Stimulated activated CD4-positive, alpha-beta T cell treated with anti-CD3 and anti-CD28 coated beads, Interleukin-2, amount 100 ng/mL, for 48 hours (primary cell): Measurements from ENCODE around the gene ADIPOR2.
"Not testable (repeated sequence)": the region's sequence is repeated elsewhere in the genome, so short reads cannot be mapped to it uniquely, and the experiment has no call there.

Experiments
- DNase-seq, 2 donors: peaks; one replicate each; pipeline ENCODE4 v3.0.0-alpha.2; 2020

ADIPOR2 gene

GRCh38 chr12:1815814-1816729, 125.2 kb downstream of the ADIPOR2 start:
- no peak for DNase-seq

DNA sequence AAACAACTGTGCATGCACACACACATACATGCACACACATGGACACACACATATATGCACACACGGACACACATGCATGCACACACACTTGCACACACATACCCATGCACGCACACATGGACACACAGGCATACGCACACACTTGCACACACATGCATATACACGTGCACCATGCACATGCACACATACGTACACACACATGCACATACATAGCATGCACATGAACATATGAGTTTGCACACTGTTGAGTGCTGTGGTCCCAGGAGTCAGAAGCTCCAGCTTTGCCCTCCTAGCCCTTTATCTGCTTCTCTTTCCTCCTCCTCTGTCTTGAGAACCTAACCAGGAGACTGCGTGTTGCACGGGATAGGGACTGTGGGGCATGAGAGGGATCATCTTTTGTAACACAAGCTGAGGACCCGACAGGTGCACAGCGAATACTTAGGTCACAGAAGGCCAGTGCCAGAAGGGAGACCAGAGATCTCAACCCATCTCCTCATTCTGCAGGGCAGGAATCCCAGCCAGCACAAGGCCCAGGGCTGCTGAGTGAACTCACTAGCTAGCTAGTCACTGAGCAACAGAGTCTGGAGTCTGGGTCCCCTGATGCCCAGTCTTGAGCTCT, 126.0 kb downstream of the ADIPOR2 start:
- DNase-seq, result no peak

- DNase-seq, result not testable (repeated sequence)
These were observed 127.1 kb downstream of the ADIPOR2 start for GRCh38 chr12:1817928-1818327.

DNA sequence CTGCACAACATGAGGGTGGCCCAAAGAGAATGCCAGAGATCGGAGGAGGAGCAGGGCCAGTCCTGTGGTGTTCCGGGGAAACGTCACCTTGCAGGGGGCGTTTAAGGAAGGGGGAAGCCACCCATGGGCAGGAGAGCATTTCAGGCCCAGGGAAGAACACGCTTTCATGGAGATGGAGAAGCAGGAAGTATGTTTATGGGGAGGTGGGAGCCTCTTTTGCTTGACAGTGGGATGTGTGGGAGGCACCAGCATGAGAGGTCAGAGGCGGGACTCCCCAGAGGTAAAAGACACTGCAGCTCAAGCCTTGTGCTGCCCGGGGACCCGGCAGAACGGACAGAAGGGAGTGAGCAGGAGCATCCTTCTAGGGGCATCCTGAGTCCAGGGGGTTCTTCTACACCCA, 128.2 kb downstream of the ADIPOR2 start:
- DNase-seq, result no peak

GRCh38 chr12:1819571-1819970, 128.7 kb downstream of the ADIPOR2 start:
- DNase-seq, result no peak

DNA sequence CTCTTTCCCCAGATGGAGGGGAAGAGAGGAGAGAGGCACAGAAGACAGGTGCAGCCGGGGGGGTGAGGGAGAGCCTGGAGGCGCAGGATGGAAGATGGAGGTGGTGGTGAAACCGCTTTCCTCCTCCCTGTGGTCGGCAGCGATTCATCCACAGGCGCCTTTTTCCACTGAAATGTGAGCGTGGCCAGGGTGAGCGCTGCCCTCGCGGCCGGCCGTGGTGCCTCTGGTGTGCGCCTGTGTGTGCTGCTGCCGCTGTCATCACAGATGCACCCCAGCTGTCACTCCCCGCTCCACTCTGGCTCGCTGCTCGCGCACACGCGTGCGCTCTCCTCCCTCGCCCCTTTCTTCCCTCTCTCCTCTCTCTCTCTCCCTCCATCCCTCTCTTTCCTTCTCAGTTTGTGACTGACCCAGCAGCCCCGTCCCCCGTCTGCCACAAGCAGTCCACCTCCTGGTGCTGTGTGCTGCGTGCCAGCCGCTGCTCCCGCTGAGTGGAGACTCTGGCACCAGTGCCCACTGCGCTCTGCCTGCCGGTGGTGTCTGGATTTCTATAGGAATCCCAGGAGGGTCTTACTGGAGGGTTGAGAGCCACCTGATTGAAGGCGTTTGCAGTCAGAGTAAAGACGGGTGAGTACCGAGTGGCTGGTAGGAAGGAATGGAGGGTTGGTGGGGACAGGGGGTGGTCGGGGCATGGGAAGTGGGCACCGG, 129.5 kb downstream of the ADIPOR2 start, which contains the start of gene LRTM2:
TSS of gene LRTM2 (plus strand) at position 375 of the 705 bp plus-strand sequence. CDS start 7,584 bp downstream, outside the sequence.
- no peak for DNase-seq

DNA sequence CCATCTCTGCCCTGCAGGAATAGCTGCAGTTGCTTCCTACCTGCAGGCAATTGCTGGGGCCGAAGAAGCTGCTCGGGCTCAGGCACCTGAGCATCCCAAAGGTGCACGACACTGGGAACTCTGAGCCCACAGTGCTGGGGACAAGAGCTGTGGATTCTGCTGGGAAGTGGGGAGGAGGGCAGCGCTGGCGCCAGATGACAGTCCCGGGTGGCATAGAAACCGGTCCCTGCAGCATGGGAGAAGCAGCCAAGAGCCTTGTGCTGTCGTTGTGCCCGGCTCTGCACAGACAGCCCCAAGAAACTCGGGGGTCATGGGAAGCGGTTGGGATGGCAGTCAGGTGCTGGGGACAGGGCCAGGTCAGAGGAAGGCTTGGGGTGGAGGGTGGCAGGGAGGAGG, 130.0 kb downstream of the ADIPOR2 start:
- DNase-seq, result no peak

- DNase-seq, result no peak
These were observed 130.9 kb downstream of the ADIPOR2 start for GRCh38 chr12:1821805-1822204.

DNA sequence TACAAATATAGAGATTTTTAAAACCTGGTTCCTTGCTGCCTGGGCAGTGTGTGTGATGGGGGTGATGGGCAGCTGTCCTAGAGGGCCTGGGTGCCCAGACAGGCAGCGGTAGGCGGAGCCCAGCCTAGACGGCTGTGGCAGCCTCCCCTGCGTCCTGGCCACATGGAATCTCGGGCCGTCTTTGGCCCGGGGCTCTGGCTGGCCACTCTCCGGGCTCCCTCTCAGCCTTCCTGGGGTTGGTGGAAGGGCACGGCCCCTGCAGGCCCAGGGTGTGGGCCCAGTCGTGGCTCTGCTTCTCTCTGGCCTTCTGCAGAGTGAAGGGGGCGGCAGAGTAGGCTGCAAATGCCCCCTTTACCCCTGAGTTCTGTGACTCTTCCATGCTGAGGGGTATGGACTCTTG, 131.8 kb downstream of the ADIPOR2 start:
- no peak for DNase-seq

DNA sequence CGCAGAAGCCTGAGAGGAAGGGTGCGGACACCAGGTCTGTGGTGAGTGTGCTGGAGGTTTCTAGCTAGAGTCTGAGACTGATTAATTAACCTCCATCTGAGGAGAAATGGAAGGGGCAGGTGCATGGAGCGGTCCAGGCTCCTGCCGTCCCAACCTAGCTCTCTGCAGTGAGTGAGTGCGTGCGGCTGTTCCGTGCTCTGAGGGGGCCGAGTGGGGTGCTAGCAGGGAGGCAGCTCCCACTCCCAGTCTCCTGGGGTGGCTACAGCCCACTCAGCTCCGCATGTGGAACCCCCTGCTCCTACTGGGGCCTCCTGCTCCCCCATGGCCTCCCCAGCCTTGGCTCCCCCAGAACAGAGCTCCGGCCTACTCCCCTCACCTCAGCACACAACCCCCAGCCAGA, 132.4 kb downstream of the ADIPOR2 start:
- no peak for DNase-seq

DNA sequence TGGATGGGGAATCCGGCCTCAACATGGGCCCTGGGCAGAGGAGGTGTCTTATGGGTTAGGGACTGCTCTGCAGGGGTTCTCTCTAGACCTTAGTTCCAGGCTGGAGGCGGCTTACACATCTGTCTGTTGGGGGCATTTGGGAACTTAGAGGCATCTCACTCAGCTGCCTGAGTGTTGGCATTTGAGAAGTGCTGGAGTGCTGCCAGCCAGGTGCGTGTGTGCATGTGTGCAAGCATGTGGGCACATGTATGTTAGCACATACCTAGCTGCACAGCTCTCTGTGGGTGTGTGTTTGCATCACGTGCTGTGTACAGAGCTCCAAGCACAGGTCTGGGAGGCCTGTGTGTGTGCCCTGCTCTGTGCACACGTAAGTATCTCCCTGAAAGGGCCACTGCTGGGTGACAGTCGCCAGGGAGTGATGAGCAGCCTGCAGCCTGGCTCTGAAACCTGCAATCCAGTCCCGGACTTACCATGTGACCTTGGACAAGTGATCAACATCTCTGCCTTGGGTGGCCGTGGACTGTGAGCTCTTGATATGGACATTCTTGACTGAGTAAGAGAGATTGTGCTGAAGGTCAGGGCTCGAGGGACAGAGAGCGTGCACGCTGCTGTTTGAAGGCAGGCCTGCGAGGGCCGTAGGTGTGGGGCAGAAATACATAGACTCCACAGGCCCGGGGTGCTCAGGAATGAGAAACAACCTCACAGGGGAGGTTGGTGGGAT, 134.7 kb downstream of the ADIPOR2 start:
- no peak for DNase-seq

GRCh38 chr12:1826401-1826800, 135.5 kb downstream of the ADIPOR2 start:
- no peak for DNase-seq

- DNase-seq, result no peak
These were observed 136.2 kb downstream of the ADIPOR2 start for GRCh38 chr12:1826867-1827705.

- no peak for DNase-seq
These were observed 137.2 kb downstream of the ADIPOR2 start for GRCh38 chr12:1827826-1828805.

GRCh38 chr12:1828856-1829255, 138.0 kb downstream of the ADIPOR2 start:
- DNase-seq, result no peak

- no peak for DNase-seq
These were observed 138.5 kb downstream of the ADIPOR2 start for GRCh38 chr12:1829306-1829900.

GRCh38 chr12:1830401-1830845, 139.6 kb downstream of the ADIPOR2 start:
- DNase-seq, result no peak

GRCh38 chr12:1830981-1831963, 140.4 kb downstream of the ADIPOR2 start:
- DNase-seq, result peak in 1 of 2 donors; percentile 9
